Stomach (tissue), 9 donors: ENCODE data around the gene TTF2. TPM values are rescaled to one million over a fixed set of nuclear protein-coding genes. Genes with fewer than 3 reads are reported as not detected.

Experiments used
- DNase-seq, 2 donors: peaks; one replicate each; pipeline versions ENCODE4 v3.0.0 to v3.0.0-alpha.2; 2013 to 2019
- H3K27ac ChIP-seq, 5 donors: fragments of 200-600 bp in 4 of 5; sonication (generic) in 4 of 5; one replicate each; pipeline ENCODE4 v1.5.1; 2013 to 2019; ENCODE audit warnings: mild to moderate bottlenecking in 1 of 5, moderate library complexity in 1 of 5
- H3K27me3 ChIP-seq, 3 donors: fragments of 200-600 bp; sonication (generic); one replicate each; pipeline ENCODE4 v1.5.1; 2017 to 2019; ENCODE audit warnings: mixed run types in 1 of 3
- H3K36me3 ChIP-seq, 4 donors: fragments of 200-600 bp; sonication (generic); 1 replicate in 3 of 4; 2 replicates in 1 of 4; pipeline ENCODE4 v1.5.1; 2016 to 2019
- H3K4me1 ChIP-seq, 4 donors: fragments of 200-600 bp; sonication (generic); one replicate each; pipeline ENCODE4 v1.5.1; 2016 to 2019
- H3K4me3 ChIP-seq, 4 donors: fragments of 200-600 bp; sonication (generic) in 3 of 4; one replicate each; pipeline ENCODE4 v1.5.1; 2016 to 2019; ENCODE audit warnings: mild to moderate bottlenecking in 1 of 4
- H3K9me3 ChIP-seq, 4 donors: fragments of 200-600 bp; sonication (generic); one replicate each; pipeline ENCODE4 v1.5.1; 2016 to 2019
- CTCF ChIP-seq, 7 experiments: fragments of 450-650 bp in 4 of 7; fragments of 200-600 bp in 3 of 7; sonication (generic) in 3 of 7; IDR thresholded peaks; one replicate each; pipeline ENCODE4 v1.5.1; 2016 to 2019; ENCODE audit warnings: antibody characterized with exemption in 7 of 7, control low read depth in 2 of 7, mild to moderate bottlenecking in 1 of 7
- EP300 ChIP-seq: sonication (generic); formaldehyde crosslinking; IDR thresholded peaks from one replicate; pipeline ENCODE4 v1.6.1; 2017; ENCODE audit warnings: antibody characterized with exemption
- POLR2A ChIP-seq, 4 donors: fragments of 450-650 bp; IDR thresholded peaks; one replicate each; pipeline ENCODE4 v1.6.1; 2016; ENCODE audit warnings: antibody characterized with exemption in 4 of 4, control low read depth in 2 of 4, mild to moderate bottlenecking in 1 of 4, moderate library complexity in 1 of 4
- POLR2AphosphoS5 ChIP-seq, 3 donors: sonication (generic); formaldehyde crosslinking; IDR thresholded peaks; one replicate each; pipeline ENCODE4 v1.6.1; 2016; ENCODE audit warnings: antibody characterized with exemption in 3 of 3
- WGBS, 5 donors: extraction: QIAGEN DNeasy Blood & Tissue Kit in 3 of 5; methylation state at CpG; one replicate each; pipeline versions ENCODE4 v1.1.5 to v1.1.7; 2013 to 2018; 5-methylcytosine and 5-hydroxymethylcytosine counted together
- intact Hi-C: fragments of 100-400 bp; cut with DNase I; formaldehyde crosslinking; loops from one replicate; pipeline ENCODE4 v1.15.1; 2023; ENCODE audit warnings: low total_unique reads
- polyA plus RNA-seq, 3 donors: library from polyadenylated mRNA; stranded (reverse); fragments of 200-250 nt; gene quantifications; one replicate each; pipeline ENCODE4 v1.2.3, GENCODE V29; 2013
- total RNA-seq, 5 donors: library from RNA; depleted of rRNA; stranded (reverse); fragments of >200 nt; gene quantifications; one replicate each; pipeline versions ENCODE4 v1.1.0 to v1.2.3, GENCODE V29; 2014 to 2016
- donor health status: healthy with polysubstance abuse.
- donor health status: Bipolar disorder and iron deficiency.
- donor health status: healthy.

Gene TTF2
- total and polyA plus RNA-seq, 8 donors: 1.7 to 58.7 (median 10.7) TPM

- WGBS, 5 donors: 94 to 100% (median 96%) methylated on average over 1 of the region's 1 CpG
- no peak overlapping the region for H3K4me3 ChIP-seq
- intact Hi-C loops: no loop called here
Observed at GRCh38 chr1:117044217-117044616, 15.9 kb upstream of the TTF2 start.

GRCh38 chr1:117045644-117046043 is 14.5 kb upstream of the TTF2 start:
- 76 to 86% (median 80%) methylated on average over 2 of the region's 2 CpGs for whole genome bisulfite sequencing, 5 donors
- Histone ChIP-seq H3K4me3 (no peak overlapping the region), H3K27ac (no peak overlapping the region), H3K36me3 (no peaks in the 10 kb centered on the region), H3K27me3 (no peaks in the 10 kb centered on the region), H3K4me1 (peaks cover 0 to 3% (median 0%) of the 10 kb centered on the region in 4 donors), H3K9me3 (no peaks in the 10 kb centered on the region)
- intact Hi-C loops: no loop called here
- DNase-seq: no peak
- no peak for TF ChIP-seq CTCF (IDR thresholded peaks at IDR 0.05)
- no peak for TF ChIP-seq EP300
- TF ChIP-seq POLR2AphosphoS5 (IDR thresholded peaks at IDR 0.05): no peak
- no peak for TF ChIP-seq POLR2A (IDR thresholded peaks at IDR 0.05)

More at GRCh38 chr1:117044217-117044616, 15.9 kb upstream of the TTF2 start:
- no peak for TF ChIP-seq POLR2AphosphoS5 (IDR thresholded peaks at IDR 0.05)
- no peak for TF ChIP-seq CTCF (IDR thresholded peaks at IDR 0.05)
- no peak for TF ChIP-seq POLR2A (IDR thresholded peaks at IDR 0.05)
- no peak for TF ChIP-seq EP300
- Histone ChIP-seq H3K4me1 (no peaks in the 10 kb centered on the region), H3K27ac (no peak overlapping the region), H3K27me3 (no peaks in the 10 kb centered on the region), H3K36me3 (no peaks in the 10 kb centered on the region), H3K9me3 (no peaks in the 10 kb centered on the region)
- DNase-seq: no peak

GRCh38 chr1:117046781-117047180 is 13.3 kb upstream of the TTF2 start:
- WGBS, 5 donors: 61 to 77% (median 75%) methylated on average over 4 of the region's 4 CpGs
- TF ChIP-seq POLR2A (IDR thresholded peaks at IDR 0.05) (no peak), EP300 (no peak), POLR2AphosphoS5 (IDR thresholded peaks at IDR 0.05) (no peak), CTCF (IDR thresholded peaks at IDR 0.05) (no peak)
- DNase-seq: no peak
- Histone ChIP-seq H3K9me3 (no peaks in the 10 kb centered on the region), H3K27me3 (no peaks in the 10 kb centered on the region), H3K27ac (no peak overlapping the region), H3K4me3 (no peak overlapping the region), H3K36me3 (no peaks in the 10 kb centered on the region), H3K4me1 (peaks cover 0 to 14% (median 3%) of the 10 kb centered on the region in 4 donors)
- intact Hi-C loops: no loop called here

GRCh38 chr1:117047271-117047670 is 12.9 kb upstream of the TTF2 start:
- no peak for DNase-seq
- Histone ChIP-seq H3K9me3 (no peaks in the 10 kb centered on the region), H3K27me3 (no peaks in the 10 kb centered on the region), H3K4me1 (peaks cover 0 to 19% (median 6%) of the 10 kb centered on the region in 4 donors), H3K36me3 (no peaks in the 10 kb centered on the region), H3K27ac (no peak overlapping the region), H3K4me3 (no peak overlapping the region)
- intact Hi-C loops: no loop called here
- TF ChIP-seq POLR2AphosphoS5 (IDR thresholded peaks at IDR 0.05) (no peak), CTCF (IDR thresholded peaks at IDR 0.05) (no peak), EP300 (no peak), POLR2A (IDR thresholded peaks at IDR 0.05) (no peak)
- WGBS, 5 donors: 91 to 98% (median 94%) methylated on average over 2 of the region's 2 CpGs
